ENCODE data around the gene ADAMTS4. TPM values are rescaled to one million over a fixed set of nuclear protein-coding genes. Genes with fewer than 3 reads are reported as not detected.
A peak's percentile ranks its signal among the peaks of the same experiment; 100 is the strongest.

The ADAMTS4 gene
- total RNA-seq, 1 donor from 2014 or later = 0.22 TPM

DNA sequence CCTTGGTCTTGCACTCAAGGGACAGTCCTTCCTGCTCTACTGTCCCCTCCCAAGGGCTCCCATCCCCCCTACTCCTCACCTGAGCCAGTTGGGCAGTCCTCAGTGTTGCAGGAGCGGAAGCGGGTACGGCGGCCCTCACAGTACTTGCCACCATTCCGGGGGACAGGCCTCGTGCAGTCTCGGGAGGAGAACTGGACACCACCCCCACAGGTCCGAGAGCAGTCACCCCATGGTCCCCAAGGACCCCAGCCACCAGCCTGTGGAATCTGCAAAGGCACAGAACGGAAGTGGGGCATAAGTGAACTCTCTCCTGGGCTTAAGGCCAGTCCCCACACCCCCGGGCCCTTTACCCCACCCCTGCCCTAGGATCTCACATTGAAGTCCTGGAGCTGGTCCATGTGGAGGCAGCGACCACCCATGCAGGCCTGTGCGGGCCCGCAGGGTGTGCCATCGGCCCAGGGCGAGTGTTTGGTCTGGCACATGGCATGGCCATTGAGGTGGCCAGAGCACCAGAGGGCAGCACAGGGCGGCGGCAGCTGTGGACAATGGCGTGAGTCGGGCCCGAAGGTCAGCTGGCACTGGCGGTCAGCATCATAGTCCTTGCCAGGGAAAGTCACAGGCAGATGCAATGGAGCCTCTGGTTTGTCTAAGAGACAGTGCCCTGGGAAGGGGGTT lies 5.2 kb downstream of the ADAMTS4 start:
- TF ChIP-seq, protein P1, sequence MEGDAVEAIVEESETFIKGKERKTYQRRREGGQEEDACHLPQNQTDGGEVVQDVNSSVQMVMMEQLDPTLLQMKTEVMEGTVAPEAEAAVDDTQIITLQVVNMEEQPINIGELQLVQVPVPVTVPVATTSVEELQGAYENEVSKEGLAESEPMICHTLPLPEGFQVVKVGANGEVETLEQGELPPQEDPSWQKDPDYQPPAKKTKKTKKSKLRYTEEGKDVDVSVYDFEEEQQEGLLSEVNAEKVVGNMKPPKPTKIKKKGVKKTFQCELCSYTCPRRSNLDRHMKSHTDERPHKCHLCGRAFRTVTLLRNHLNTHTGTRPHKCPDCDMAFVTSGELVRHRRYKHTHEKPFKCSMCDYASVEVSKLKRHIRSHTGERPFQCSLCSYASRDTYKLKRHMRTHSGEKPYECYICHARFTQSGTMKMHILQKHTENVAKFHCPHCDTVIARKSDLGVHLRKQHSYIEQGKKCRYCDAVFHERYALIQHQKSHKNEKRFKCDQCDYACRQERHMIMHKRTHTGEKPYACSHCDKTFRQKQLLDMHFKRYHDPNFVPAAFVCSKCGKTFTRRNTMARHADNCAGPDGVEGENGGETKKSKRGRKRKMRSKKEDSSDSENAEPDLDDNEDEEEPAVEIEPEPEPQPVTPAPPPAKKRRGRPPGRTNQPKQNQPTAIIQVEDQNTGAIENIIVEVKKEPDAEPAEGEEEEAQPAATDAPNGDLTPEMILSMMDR (IDR thresholded peaks at IDR 0.05; ENCODE audit: unreplicated experiment) = no peak
- H3K27ac Mint-ChIP-seq = no peak overlapping the region
- H3K4me1 Mint-ChIP-seq (ENCODE audit: low read depth) = peaks cover 2% of the 10 kb centered on the region
- DNase-seq (ENCODE audit: low spot score, unreplicated experiment) = no peak
- H3K36me3 Mint-ChIP-seq (ENCODE audit: insufficient read depth) = no peaks in the 10 kb centered on the region
- H3K9me3 Mint-ChIP-seq (ENCODE audit: low read depth) = no peaks in the 10 kb centered on the region
- no peak overlapping the region for H3K4me3 Mint-ChIP-seq (ENCODE audit: low read depth)
- no peaks in the 10 kb centered on the region for H3K27me3 Mint-ChIP-seq

DNA sequence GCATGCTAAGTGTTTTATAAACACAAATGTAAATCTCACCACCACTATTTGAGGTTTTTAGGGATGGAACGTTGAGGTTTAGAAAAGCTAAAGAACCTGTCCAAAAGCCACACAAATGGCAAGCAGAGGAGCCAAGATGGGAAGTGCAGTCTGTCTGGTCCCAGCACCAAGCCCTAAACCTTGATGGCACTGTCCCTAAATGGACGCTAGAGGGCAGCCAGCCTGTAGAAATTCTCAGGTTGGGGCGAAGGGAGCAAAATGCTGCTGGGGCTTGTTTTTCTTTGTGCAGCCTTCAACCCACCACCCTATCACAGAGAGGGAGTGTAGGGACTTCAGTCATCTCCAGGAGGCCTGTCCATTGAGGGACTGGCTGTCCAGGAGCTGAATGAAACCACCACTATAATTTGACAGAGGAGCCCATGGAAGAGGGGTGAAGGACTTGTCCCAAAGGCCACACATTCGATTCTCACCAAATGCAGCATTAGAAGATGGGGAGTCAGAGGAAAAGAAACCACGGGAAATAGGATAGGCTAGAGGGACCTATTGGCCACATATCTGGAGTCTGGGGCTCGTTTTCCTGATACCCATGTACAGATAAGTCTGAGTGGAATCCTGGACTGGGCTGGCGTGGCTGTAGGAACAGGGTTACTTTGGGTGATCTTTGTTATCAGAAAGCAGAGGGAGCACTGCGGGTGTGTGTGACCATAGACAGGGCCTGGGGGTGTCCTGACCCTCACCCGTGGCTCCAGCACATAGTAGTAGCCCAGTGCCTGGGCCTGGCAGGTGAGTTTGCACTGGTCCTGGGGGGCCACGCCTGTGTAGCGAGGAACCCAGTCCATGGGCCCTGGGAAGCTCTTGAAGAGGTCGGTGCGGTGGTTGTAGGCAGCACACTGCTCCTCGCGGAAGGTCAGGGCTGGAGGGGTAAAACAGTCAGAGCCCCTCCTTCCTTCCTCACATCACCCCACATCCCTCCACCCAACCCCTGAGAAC lies 6.1 kb downstream of the ADAMTS4 start:
- Mint-ChIP-seq H3K27me3 (no peaks in the 10 kb centered on the region), H3K4me1 (ENCODE audit: low read depth) (peaks cover 2% of the 10 kb centered on the region), H3K36me3 (ENCODE audit: insufficient read depth) (no peaks in the 10 kb centered on the region), H3K9me3 (ENCODE audit: low read depth) (no peaks in the 10 kb centered on the region), H3K4me3 (ENCODE audit: low read depth) (no peak overlapping the region), H3K27ac (peak overlapping the region; percentile 60)
- TF ChIP-seq, protein P1 (IDR thresholded peaks at IDR 0.05; ENCODE audit: unreplicated experiment) = peak; percentile 91
- DNase-seq (ENCODE audit: low spot score, unreplicated experiment) = peak; percentile 36

DNA sequence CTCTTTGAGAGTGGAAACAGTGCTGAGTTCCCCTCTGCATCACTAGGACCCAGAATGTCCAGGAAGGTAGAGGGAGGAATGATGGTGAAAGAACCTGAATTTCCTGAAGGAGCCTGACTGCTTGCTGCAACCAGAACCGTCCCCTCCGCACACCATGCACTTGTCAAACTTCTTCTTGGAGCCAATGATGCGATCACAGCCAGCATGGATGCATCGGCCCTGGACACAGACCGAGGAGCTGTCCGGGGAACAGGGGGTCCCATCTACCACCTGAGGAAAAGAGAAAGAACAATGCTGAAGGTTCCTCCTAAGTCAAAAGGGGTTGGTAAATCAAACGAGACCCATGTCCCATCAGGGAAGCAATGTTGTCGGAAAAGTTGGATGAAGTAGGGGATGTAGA lies 6.9 kb downstream of the ADAMTS4 start:
- DNase-seq (ENCODE audit: low spot score, unreplicated experiment) = no peak
- Mint-ChIP-seq H3K36me3 (ENCODE audit: insufficient read depth) (no peaks in the 10 kb centered on the region), H3K27me3 (no peaks in the 10 kb centered on the region)

GRCh38 chr1:161190962-161191521 lies 7.8 kb downstream of the ADAMTS4 start:
- no peak overlapping the region for H3K27ac Mint-ChIP-seq

More for the DNA sequence above, 6.9 kb downstream of the ADAMTS4 start:
- no peak overlapping the region for H3K4me3 Mint-ChIP-seq (ENCODE audit: low read depth)
- H3K4me1 Mint-ChIP-seq (ENCODE audit: low read depth) = peaks cover 2% of the 10 kb centered on the region
- H3K27ac Mint-ChIP-seq = no peak overlapping the region
- H3K9me3 Mint-ChIP-seq (ENCODE audit: low read depth) = no peaks in the 10 kb centered on the region
- TF ChIP-seq, protein P1 (IDR thresholded peaks at IDR 0.05; ENCODE audit: unreplicated experiment) = no peak

More at GRCh38 chr1:161190962-161191521, 7.8 kb downstream of the ADAMTS4 start:
- Mint-ChIP-seq H3K27me3 (peaks cover under 1% of the 10 kb centered on the region), H3K4me3 (ENCODE audit: low read depth) (no peak overlapping the region), H3K4me1 (ENCODE audit: low read depth) (peaks cover 2% of the 10 kb centered on the region), H3K9me3 (ENCODE audit: low read depth) (no peaks in the 10 kb centered on the region), H3K36me3 (ENCODE audit: insufficient read depth) (no peaks in the 10 kb centered on the region)
- DNase-seq (ENCODE audit: low spot score, unreplicated experiment) = no peak
- TF ChIP-seq, protein P1 (IDR thresholded peaks at IDR 0.05; ENCODE audit: unreplicated experiment) = no peak
